ENCODE data around the gene TMEM238. TPM values are rescaled to one million over a fixed set of nuclear protein-coding genes. Genes with fewer than 3 reads are reported as not detected.
"Not testable (repeated sequence)": the region's sequence is repeated elsewhere in the genome, so short reads cannot be mapped to it uniquely, and the experiment has no call there.

The TMEM238 gene
- total and polyA plus RNA-seq, 2 experiments from 2014 or later = 0.97 TPM; not detected in 1

GRCh38 chr19:55419624-55420236, 35.6 kb upstream of the TMEM238 start:
- H3K9me3 ChIP-seq (ENCODE audit: low read depth) = no peaks in the 10 kb centered on the region
- no peak overlapping the region for H3K4me2 ChIP-seq (ENCODE audit: unreplicated experiment)
- H3K27me3 ChIP-seq (replicated peaks; ENCODE audit: insufficient read depth) = peaks cover 18% of the 10 kb centered on the region; the same call in 1 of the 2 replicates
- H2AFZ ChIP-seq = no peak overlapping the region
- no peak overlapping the region for H3K4me3 ChIP-seq
- no peaks in the 10 kb centered on the region for H3K79me2 ChIP-seq (ENCODE audit: insufficient read depth)
- no peaks in the 10 kb centered on the region for H3K9me2 ChIP-seq (ENCODE audit: insufficient read depth)
- no peak for DNase-seq
- no peak overlapping the region for H3K27ac ChIP-seq
- TF ChIP-seq EZH2 (IDR thresholded peaks at IDR 0.05; ENCODE audit: insufficient read depth, poor library complexity, severe bottlenecking) = no peak
- no peak for TF ChIP-seq EZH2phosphoT487 (IDR thresholded peaks at IDR 0.05; ENCODE audit: insufficient read depth, low read depth)
- no peaks in the 10 kb centered on the region for H3K36me3 ChIP-seq (ENCODE audit: low read depth)
- H3F3A ChIP-seq (ENCODE audit: insufficient read depth) = no peaks in the 10 kb centered on the region
- 34 to 41% methylated on average over 5 of the region's 5 CpGs for WGBS, 2 experiments (ENCODE audit: low coverage in 1 of 2, low lambda C conversion rate in 2 of 2, missing lambda C conversion rate in 2 of 2)
- H3K9ac ChIP-seq = no peak overlapping the region
- in situ Hi-C loops (cut with MboI) = loop anchor here (10.0 kb wide), 1 partner anchor 275 kb away; the partner anchor contains the start of gene TNNT1
- no peaks in the 10 kb centered on the region for H4K20me1 ChIP-seq (ENCODE audit: insufficient read depth)
- no peaks in the 10 kb centered on the region for H3K4me1 ChIP-seq (ENCODE audit: insufficient read depth)

GRCh38 chr19:55419103-55419502, 35.0 kb upstream of the TMEM238 start:
- Histone ChIP-seq H3K27ac (no peak overlapping the region), H3K79me2 (ENCODE audit: insufficient read depth) (no peaks in the 10 kb centered on the region), H3K4me1 (ENCODE audit: insufficient read depth) (no peaks in the 10 kb centered on the region), H3K9me3 (ENCODE audit: low read depth) (no peaks in the 10 kb centered on the region), H3K9ac (no peak overlapping the region), H3K4me3 (no peak overlapping the region), H2AFZ (no peak overlapping the region), H3F3A (ENCODE audit: insufficient read depth) (no peaks in the 10 kb centered on the region), H3K36me3 (ENCODE audit: low read depth) (no peaks in the 10 kb centered on the region), H3K4me2 (ENCODE audit: unreplicated experiment) (no peak overlapping the region), H3K27me3 (replicated peaks; ENCODE audit: insufficient read depth) (peaks cover 13% of the 10 kb centered on the region; the same call in 1 of the 2 replicates), H4K20me1 (ENCODE audit: insufficient read depth) (no peaks in the 10 kb centered on the region), H3K9me2 (ENCODE audit: insufficient read depth) (no peaks in the 10 kb centered on the region)
- DNase-seq = no peak
- in situ Hi-C loops (cut with MboI) = loop anchor here (10.0 kb wide), 1 partner anchor 274 kb away; the partner anchor contains the start of gene TNNT1
- TF ChIP-seq EZH2 (IDR thresholded peaks at IDR 0.05; ENCODE audit: insufficient read depth, poor library complexity, severe bottlenecking) (no peak), EZH2phosphoT487 (IDR thresholded peaks at IDR 0.05; ENCODE audit: insufficient read depth, low read depth) (no peak)
- 12 to 22% methylated on average over 4 to 5 of the region's 5 CpGs for WGBS, 2 experiments (ENCODE audit: low coverage in 1 of 2, low lambda C conversion rate in 2 of 2, missing lambda C conversion rate in 2 of 2)

- Histone ChIP-seq H3K27ac (no peak overlapping the region), H3K27me3 (replicated peaks; ENCODE audit: insufficient read depth) (0 out of 2 replicates have a peak, but pooled peaks cover 5% of the 10 kb centered on the region), H3K4me2 (ENCODE audit: unreplicated experiment) (no peak overlapping the region), H3K4me3 (no peak overlapping the region), H2AFZ (no peak overlapping the region), H3K9ac (no peak overlapping the region), H3K9me3 (ENCODE audit: low read depth) (no peaks in the 10 kb centered on the region), H3K4me1 (ENCODE audit: insufficient read depth) (no peaks in the 10 kb centered on the region), H3K9me2 (ENCODE audit: insufficient read depth) (no peaks in the 10 kb centered on the region), H3F3A (ENCODE audit: insufficient read depth) (no peaks in the 10 kb centered on the region), H4K20me1 (ENCODE audit: insufficient read depth) (no peaks in the 10 kb centered on the region), H3K79me2 (ENCODE audit: insufficient read depth) (no peaks in the 10 kb centered on the region), H3K36me3 (ENCODE audit: low read depth) (no peaks in the 10 kb centered on the region)
- TF ChIP-seq EZH2 (IDR thresholded peaks at IDR 0.05; ENCODE audit: insufficient read depth, poor library complexity, severe bottlenecking) (no peak), EZH2phosphoT487 (IDR thresholded peaks at IDR 0.05; ENCODE audit: insufficient read depth, low read depth) (no peak)
- in situ Hi-C loops (cut with MboI) = loop anchor here (10.0 kb wide), 1 partner anchor 273 kb away; the partner anchor contains the start of gene TNNT1
- DNase-seq = peak; percentile 95
- WGBS, 2 experiments (ENCODE audit: low coverage in 1 of 2, low lambda C conversion rate in 2 of 2, missing lambda C conversion rate in 2 of 2) = 5 to 10% methylated on average over 7 of the region's 7 CpGs
Observed at GRCh38 chr19:55418185-55418584, 34.1 kb upstream of the TMEM238 start.

GRCh38 chr19:55410168-55410567, 26.1 kb upstream of the TMEM238 start:
- WGBS, 2 experiments (ENCODE audit: low coverage in 1 of 2, low lambda C conversion rate in 2 of 2, missing lambda C conversion rate in 2 of 2) = 76 to 82% methylated on average over 2 of the region's 2 CpGs
- Histone ChIP-seq H3K4me3 (no peak overlapping the region), H3K9me2 (ENCODE audit: insufficient read depth) (no peaks in the 10 kb centered on the region), H3K27ac (no peak overlapping the region), H3K4me2 (ENCODE audit: unreplicated experiment) (no peak overlapping the region), H3K9ac (no peak overlapping the region), H3K36me3 (ENCODE audit: low read depth) (no peaks in the 10 kb centered on the region; the same call in 1 of the 2 replicates), H3F3A (ENCODE audit: insufficient read depth) (no peaks in the 10 kb centered on the region), H4K20me1 (ENCODE audit: insufficient read depth) (no peaks in the 10 kb centered on the region), H3K9me3 (ENCODE audit: low read depth) (no peaks in the 10 kb centered on the region), H3K4me1 (ENCODE audit: insufficient read depth) (peaks cover 14% of the 10 kb centered on the region; the same call in 1 of the 2 replicates), H3K79me2 (ENCODE audit: insufficient read depth) (peaks cover 24% of the 10 kb centered on the region), H2AFZ (no peak overlapping the region), H3K27me3 (replicated peaks; ENCODE audit: insufficient read depth) (no peaks in the 10 kb centered on the region)
- TF ChIP-seq EZH2 (IDR thresholded peaks at IDR 0.05; ENCODE audit: insufficient read depth, poor library complexity, severe bottlenecking) (no peak), EZH2phosphoT487 (IDR thresholded peaks at IDR 0.05; ENCODE audit: insufficient read depth, low read depth) (no peak)
- no peak for DNase-seq
- in situ Hi-C loops (cut with MboI) = loop anchor here (10.0 kb wide), 1 partner anchor 265 kb away; the partner anchor contains the start of gene TNNT1

GRCh38 chr19:55409179-55409578, 25.1 kb upstream of the TMEM238 start:
- H3K9me3 ChIP-seq (ENCODE audit: low read depth); DNase-seq; H3K4me2 ChIP-seq (ENCODE audit: unreplicated experiment); H3K4me3 ChIP-seq; H2AFZ ChIP-seq; H3F3A ChIP-seq (ENCODE audit: insufficient read depth); H3K36me3 ChIP-seq (ENCODE audit: low read depth); H3K27ac ChIP-seq; H3K9me2 ChIP-seq (ENCODE audit: insufficient read depth); H4K20me1 ChIP-seq (ENCODE audit: insufficient read depth); H3K27me3 ChIP-seq (replicated peaks; ENCODE audit: insufficient read depth); in situ Hi-C loops (cut with MboI); H3K9ac ChIP-seq: not testable (repeated sequence)
- 88 to 91% methylated on average over 8 of the region's 8 CpGs for WGBS, 2 experiments (ENCODE audit: low coverage in 1 of 2, low lambda C conversion rate in 2 of 2, missing lambda C conversion rate in 2 of 2)
- Histone ChIP-seq H3K79me2 (ENCODE audit: insufficient read depth) (peaks cover 34% of the 10 kb centered on the region), H3K4me1 (ENCODE audit: insufficient read depth) (peaks cover 14% of the 10 kb centered on the region; the same call in 1 of the 2 replicates)
